Right ventricle myocardium inferior (tissue), 1 donor: Measurements from ENCODE around the gene KCMF1. TPM values are rescaled to one million over a fixed set of nuclear protein-coding genes. Genes with fewer than 3 reads are reported as not detected.

Experiments used
- ATAC-seq: fragments of 200-7000 bp; cut with Tn5 transposase; one replicate; pipeline ENCODE4 v1.9.1; 2020; ENCODE audit warnings: mild to moderate bottlenecking, moderate library complexity
- DNase-seq: peaks from one replicate; pipeline ENCODE4 v3.0.0; 2021; ENCODE audit errors: missing footprints
- intact Hi-C: fragments of 100-400 bp; cut with DNase I; formaldehyde crosslinking; loops from one replicate; pipeline ENCODE4 v1.11.0; 2022
- total RNA-seq: library from RNA; stranded (reverse); fragmentation: NEBNext Ultra II Directional; extraction: Animal tissue kit (Norgen Biotek cat#: 25700); gene quantifications from one replicate; pipeline ENCODE4 v1.2.1, GENCODE V29; 2021
- donor health status: DM: no; HTN: yes; CAD: no; lungs with severe emphysema.

Gene KCMF1
- total RNA-seq, 1 donor from 2014 or later, result 87.5 TPM

DNA sequence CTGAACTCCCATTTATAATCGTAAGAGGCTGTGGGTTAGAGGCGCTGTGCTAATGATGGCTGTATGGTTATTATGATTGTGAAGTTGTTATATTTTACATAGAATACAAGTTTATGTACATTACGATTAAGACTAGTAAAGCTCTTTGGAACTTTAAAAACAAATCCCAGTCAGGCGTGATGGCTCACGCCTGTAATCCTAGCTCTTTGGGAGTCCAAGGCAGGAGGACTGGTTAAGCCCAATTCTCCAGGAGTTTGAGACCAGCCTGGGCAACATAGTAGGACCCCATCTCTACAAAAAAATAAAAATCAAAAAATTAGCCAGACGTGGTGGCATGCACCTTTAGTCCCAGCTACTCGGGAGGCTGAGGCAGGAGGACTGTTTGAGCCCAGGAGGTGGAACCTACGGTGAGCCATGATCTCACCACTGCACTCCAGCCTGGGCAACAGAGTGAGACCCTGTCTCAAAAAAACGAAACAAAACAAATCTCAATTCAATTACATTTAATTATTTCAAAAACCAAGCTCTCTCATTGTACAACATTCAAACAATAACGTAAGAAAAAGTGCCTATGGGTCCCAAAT, 23.9 kb upstream of the KCMF1 start:
- ATAC-seq (no peak), DNase-seq (no peak)
- intact Hi-C loops, result no loop called here

DNA sequence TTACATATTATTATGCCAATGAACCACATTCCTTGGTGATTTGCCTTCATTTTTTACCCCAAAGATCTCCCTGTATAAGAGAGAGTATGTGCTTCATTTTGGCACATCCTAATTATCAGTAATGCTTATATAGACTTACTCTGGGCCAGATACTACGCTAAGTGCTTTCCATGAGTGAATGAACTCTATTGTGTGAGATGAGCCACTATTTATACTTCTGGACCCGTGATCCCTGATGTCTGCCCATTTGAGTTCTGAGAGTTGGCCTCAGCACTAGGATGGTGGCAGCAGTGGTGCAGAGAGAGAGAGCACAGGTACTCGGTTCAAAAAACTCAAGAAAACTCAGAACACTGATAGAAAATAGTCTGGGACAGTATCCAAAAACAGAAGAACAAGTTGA, 17.4 kb upstream of the KCMF1 start:
- DNase-seq, result no peak
- intact Hi-C loops, result no loop called here
- ATAC-seq, result no peak

GRCh38 chr2:84954329-84954728, 16.6 kb upstream of the KCMF1 start:
- no peak for ATAC-seq
- intact Hi-C loops, result no loop called here

GRCh38 chr2:84956334-84957297, 14.3 kb upstream of the KCMF1 start:
- intact Hi-C loops, result no loop called here
- no peak for DNase-seq
- no peak for ATAC-seq

More at GRCh38 chr2:84954329-84954728, 16.6 kb upstream of the KCMF1 start:
- no peak for DNase-seq

DNA sequence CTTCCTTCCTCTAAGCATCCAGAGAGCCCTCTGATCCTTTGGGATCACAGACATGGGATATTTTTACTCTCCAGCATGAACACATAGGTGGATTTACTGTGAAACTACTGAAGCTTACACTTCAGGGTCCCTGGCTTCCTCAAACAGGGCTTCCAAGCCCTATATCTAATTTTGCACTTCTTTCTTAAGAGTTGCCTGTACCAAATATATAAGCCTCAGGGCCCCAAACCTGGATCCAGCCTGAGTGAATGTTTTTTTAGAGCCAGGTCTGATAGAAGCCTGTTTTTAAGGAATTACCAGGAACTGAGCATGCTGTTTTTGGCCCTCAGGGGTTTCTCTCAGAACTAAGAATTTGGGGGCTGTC, 13.2 kb upstream of the KCMF1 start:
- DNase-seq (no peak), ATAC-seq (no peak)
- intact Hi-C loops, result no loop called here

- ATAC-seq, result no peak
- intact Hi-C loops, result no loop called here
Observed at GRCh38 chr2:84958135-84959059, 12.6 kb upstream of the KCMF1 start.

GRCh38 chr2:84959095-84959565, 11.8 kb upstream of the KCMF1 start:
- ATAC-seq (no peak), DNase-seq (no peak)
- intact Hi-C loops, result no loop called here

More at GRCh38 chr2:84958135-84959059, 12.6 kb upstream of the KCMF1 start:
- DNase-seq, result no peak

- ATAC-seq (no peak), DNase-seq (no peak)
- intact Hi-C loops, result no loop called here
Observed at GRCh38 chr2:84959566-84960506, 11.1 kb upstream of the KCMF1 start.

DNA sequence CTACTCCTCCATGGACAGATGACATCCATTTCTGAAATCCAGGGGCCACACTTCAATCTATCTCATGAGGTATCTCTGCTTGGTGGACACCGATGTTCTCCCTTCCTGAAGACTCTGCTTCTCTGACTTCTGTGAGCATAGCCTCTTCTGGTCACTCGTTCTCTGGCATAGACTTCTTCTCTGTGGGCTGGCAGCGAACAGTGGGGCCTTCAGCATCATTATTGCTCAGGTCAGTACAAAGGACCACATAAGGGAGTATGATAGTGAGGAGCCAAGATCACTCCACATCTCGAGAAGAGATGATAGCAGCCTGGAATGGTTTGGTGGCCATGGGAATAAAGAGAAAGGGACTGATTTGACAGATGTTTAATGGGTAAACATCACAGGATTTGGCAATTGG, 8.0 kb upstream of the KCMF1 start:
- intact Hi-C loops, result no loop called here
- DNase-seq (no peak), ATAC-seq (no peak)

- ATAC-seq (no peak), DNase-seq (no peak)
- intact Hi-C loops, result no loop called here
Observed at GRCh38 chr2:84963323-84963691, 7.7 kb upstream of the KCMF1 start.

DNA sequence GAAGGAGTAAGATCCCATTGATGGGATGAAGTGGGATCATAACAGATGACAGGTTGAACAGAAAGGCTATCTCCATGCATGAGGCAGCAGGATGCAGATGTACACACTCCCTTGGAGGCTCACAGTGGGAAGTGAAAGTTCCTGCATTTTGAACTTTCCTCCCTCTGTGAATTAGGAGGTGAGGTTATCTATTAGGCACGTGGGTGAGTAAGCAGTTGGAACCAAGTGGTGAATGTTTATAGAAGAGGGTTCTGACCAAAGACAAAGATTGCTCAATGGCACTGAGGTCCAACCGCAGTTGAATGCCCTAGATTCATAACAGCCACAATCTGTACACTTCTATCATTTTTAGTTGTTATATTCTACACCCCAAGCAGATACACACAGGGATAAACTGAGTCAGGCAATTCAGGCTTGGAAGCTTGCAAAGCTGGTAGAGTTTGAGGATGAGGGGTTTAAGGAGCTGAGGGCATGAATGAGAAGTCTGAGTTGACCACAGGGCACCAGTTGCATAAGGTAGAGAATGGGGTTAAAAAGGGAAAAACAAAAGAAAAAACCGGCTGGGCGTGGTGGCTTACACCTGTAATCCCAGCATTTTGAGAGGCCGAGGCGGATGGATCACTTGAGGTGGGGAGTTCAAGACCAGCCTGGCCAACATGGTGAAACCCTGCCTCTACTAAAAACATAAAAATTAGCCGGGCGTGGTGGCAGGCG, 7.1 kb upstream of the KCMF1 start:
- intact Hi-C loops, result no loop called here
- DNase-seq, result no peak
- no peak for ATAC-seq

- intact Hi-C loops, result no loop called here
Observed at GRCh38 chr2:84964406-84965191, 6.4 kb upstream of the KCMF1 start.

DNA sequence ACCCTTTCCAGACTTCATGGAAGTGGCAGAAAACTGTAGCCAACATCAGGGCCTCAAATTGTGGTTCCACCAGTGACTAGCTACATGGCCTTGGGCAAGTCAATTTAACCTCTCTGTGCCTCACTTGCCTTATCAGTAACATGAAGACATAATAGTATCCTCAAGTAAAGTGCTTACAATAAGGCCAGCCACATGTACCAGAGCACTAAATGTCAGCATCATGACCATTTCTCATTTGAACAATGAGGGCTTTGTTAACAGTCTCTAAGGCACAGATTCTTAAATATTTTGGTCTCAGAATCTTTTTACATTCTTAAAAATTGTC, 5.8 kb upstream of the KCMF1 start:
- ATAC-seq (no peak), DNase-seq (no peak)
- intact Hi-C loops, result no loop called here

More at GRCh38 chr2:84964406-84965191, 6.4 kb upstream of the KCMF1 start:
- no peak for ATAC-seq
- no peak for DNase-seq

DNA sequence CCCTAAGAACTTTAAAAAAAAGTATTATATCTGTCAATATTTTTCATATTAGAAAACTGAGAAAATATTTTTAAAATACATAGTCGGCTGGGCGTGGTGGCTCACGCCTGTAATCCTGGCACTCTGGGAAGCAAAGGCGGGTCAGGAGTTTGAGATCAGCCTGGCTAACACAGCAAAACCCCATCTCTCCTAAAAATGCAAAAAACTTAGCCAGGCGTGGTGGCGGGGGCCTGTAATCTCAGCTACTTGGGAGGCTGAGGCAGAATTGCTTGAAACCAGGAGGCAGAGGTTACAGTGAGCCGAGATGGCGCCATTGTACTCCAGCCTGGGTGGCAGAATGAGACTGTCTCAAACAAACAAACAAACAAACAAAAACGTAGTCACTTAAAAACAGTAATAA, 5.1 kb upstream of the KCMF1 start:
- intact Hi-C loops, result no loop called here
- DNase-seq, result no peak
- no peak for ATAC-seq

DNA sequence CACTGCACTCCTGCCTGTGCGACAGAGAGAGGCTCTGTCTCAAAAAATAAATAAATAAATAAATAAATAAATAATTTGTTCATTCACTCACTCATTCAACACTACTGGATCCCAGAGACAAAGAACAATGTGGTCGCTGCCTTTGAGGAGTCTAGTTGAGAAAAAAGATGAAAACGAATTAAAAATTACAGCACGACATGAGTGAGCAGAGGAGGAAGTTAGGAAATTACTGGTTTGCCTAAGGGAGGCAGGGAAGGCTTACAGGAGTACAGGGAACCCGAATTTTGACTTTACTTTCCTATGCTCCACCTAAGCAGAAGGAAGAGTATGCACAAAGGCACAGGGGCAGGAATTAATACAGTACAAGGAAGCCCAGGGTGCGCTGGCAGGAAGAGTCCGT, 4.2 kb upstream of the KCMF1 start:
- no peak for DNase-seq
- intact Hi-C loops, result no loop called here
- ATAC-seq, result no peak

DNA sequence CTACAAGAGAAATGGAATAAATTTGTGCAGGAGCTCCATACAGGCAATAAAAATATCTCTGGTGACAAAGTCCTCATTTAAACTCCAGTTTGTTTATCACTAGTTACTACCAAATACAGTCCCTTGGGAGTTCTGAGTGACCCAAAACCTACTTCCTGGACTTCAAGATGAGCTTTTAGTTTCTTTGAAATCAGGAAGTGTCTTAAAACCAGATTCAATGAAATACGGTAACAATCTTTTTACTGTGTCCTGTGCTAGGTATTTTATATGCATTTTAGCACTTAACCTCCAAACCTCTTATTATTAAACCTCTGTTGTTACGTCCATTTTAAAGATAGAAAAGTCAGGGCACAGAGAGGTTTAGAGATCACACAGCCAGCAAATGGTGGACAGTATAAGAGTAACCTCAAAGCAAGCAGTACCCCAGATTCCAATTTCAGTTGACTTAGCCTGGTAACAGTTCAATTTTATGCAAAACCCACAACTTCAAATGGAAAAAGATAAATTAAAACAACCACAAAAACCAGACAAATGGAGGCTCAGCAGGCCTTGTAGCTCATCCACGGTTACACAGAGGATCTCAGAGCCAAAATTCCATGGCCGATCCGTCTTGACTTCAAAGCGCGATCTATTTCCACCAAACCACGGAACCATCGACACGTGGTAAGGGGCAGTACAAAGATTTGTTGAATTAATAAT, 1.3 kb upstream of the KCMF1 start:
- ATAC-seq (no peak), DNase-seq (no peak)
- intact Hi-C loops, result loop anchor here (5.0 kb wide), 1 partner anchor 42 kb away; no protein-coding TSS in a partner anchor
